Hepatocyte (in vitro differentiated cells): ENCODE measurements around the gene P3H3.

Experiments used
- EZH2 ChIP-seq: fragments of 200-600 bp; sonication (generic); IDR thresholded peaks from 2 replicates; pipeline ENCODE4 v1.6.1; 2016; ENCODE audit warnings: antibody characterized with exemption, mild to moderate bottlenecking, borderline replicate concordance
- EZH2phosphoT487 ChIP-seq: fragments of 200-600 bp; sonication (generic); IDR thresholded peaks from one replicate; pipeline ENCODE4 v1.6.1; 2018; ENCODE audit warnings: antibody characterized with exemption, mild to moderate bottlenecking, low read depth, moderate library complexity; ENCODE audit not compliant: unreplicated experiment, severe bottlenecking

- TF ChIP-seq EZH2phosphoT487 (no peak), EZH2 (no peak)
Measured at GRCh38 chr12:6840761-6841515, 12.7 kb downstream of the P3H3 start, which contains the start of gene GNB3.
